ENCODE measurements around the gene DPP6. TPM values are rescaled to one million over a fixed set of nuclear protein-coding genes. Genes with fewer than 3 reads are reported as not detected.

The DPP6 gene
- total RNA-seq, 1 experiment from 2014 or later = not detected

- no peak for DNase-seq (ENCODE audit: low spot score)
Observed at GRCh38 chr7:154232700-154233099, 180.5 kb downstream of the DPP6 start.

DNA sequence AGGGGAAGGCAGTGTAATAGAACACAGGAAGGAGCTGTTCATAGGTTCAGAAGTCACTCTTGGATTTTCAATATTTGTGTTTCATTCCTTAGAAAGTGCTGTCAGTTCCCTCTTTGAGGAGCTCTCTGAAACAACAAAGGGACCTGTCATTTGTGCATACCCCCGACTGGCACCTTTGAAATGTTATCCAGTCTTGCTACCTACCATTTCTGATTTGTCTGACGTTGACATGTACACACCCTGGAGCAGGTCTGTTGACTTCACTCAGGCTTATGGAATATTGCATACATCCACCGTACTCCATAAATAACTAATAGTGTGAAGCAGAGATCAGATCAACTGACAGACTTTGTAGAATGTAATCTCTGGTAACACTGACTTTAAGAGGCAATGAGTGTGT, 189.8 kb downstream of the DPP6 start:
- DNase-seq (ENCODE audit: low spot score) = no peak

GRCh38 chr7:154242709-154243108, 190.5 kb downstream of the DPP6 start:
- no peak for DNase-seq (ENCODE audit: low spot score)

DNA sequence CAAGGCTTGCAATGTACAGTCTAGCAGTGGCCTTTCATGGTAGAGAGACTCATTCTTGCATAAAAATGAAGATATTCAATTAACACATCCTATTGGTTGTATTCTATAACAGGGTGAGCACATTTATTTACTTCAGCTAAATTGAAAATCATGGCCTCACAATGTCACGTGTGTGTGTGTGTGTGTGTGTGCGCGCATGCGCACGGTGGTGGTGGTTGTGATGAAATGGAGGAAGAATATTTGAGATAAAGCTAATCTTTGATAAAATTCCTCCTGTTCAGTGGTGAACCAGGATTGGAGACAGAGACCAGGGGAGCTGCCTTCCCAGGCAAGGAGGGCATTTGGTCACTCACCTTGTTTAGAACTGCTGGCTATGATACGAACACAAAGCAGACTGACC, 199.8 kb downstream of the DPP6 start:
- DNase-seq (ENCODE audit: low spot score) = no peak

DNA sequence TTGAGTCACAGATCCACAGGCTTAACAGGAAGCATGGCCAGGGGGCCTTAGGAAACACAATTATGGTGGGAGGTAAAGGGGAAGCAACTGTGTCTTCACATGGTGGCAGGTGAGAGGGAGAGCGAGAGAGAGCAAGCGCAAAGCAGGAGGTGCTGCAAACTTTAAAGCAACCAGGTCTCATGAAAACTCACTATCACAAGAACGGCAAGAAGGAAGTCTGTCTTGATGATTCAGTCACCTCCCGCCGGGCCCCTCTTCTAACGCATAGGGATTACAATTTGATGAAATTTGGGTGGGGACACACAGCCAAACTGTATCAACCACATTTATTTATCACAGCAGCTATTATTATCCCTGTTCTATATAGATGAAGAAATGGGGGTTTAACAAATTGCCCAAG, 201.6 kb downstream of the DPP6 start:
- no peak for DNase-seq (ENCODE audit: low spot score)

DNA sequence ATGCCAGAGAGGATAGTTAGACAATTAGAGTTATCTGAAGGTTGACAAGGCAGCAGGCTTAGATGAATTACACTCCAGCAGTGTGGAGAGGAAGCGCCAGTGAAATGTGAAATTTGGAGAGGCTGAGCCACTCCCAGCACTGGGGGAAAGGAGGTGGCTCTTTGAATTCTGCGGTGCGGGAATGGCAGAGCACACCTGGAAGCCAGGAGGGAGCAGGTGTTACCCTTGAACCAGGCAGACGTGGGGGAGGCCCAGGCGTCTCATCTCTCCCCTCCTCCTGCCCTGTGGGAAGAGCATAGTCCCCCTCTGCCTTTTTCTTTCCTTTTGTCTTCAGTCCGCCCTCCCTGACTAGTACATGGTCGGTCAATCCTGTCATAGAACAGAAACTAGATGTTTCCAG, 203.1 kb downstream of the DPP6 start:
- DNase-seq (ENCODE audit: low spot score) = no peak

GRCh38 chr7:154256150-154256549, 204.0 kb downstream of the DPP6 start:
- DNase-seq (ENCODE audit: low spot score) = no peak

GRCh38 chr7:154259396-154259795, 207.2 kb downstream of the DPP6 start:
- DNase-seq (ENCODE audit: low spot score) = no peak

DNA sequence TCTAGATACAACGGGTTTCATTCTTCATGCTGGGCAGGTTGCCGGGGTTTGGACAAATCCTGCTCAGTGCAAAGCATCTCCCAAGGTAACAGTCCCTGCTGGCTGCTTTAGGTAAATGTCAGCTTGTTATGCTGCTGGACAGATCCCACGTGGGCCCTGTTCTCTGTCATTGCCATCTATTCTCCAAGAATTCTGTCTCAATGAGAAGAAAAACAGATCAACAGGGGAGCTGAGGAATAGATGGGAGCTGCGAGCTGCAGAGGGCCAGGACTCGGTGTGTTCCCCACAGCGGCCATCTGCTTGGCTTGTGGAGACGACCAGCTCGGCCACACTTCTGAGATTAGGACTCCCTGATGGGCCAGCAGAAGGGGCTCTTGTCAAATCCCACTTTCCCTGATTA, 235.2 kb downstream of the DPP6 start:
- no peak for DNase-seq (ENCODE audit: low spot score)

DNA sequence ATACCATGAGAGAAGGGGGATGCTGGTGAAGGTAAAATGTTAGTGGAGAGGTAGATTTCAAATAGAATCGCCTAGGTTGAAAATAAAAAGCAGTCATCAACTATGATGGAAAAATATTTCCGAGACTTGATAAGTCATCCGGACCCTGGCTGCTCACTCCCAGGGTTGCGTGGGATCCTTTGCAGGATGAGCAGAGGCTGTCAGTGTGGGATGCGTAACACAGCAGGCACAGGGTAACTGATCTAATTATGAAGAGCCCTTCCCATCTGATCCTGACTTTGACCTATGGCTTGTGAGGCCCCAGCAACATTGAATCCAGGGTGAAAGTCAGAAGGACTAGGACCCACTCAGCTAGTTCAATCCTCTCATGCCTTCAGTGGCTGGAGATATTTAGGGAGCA, 236.9 kb downstream of the DPP6 start:
- no peak for DNase-seq (ENCODE audit: low spot score)

GRCh38 chr7:154296443-154296842, 244.2 kb downstream of the DPP6 start:
- DNase-seq (ENCODE audit: low spot score) = no peak

- DNase-seq (ENCODE audit: low spot score) = no peak
Observed at GRCh38 chr7:154299736-154300135, 247.5 kb downstream of the DPP6 start.

DNA sequence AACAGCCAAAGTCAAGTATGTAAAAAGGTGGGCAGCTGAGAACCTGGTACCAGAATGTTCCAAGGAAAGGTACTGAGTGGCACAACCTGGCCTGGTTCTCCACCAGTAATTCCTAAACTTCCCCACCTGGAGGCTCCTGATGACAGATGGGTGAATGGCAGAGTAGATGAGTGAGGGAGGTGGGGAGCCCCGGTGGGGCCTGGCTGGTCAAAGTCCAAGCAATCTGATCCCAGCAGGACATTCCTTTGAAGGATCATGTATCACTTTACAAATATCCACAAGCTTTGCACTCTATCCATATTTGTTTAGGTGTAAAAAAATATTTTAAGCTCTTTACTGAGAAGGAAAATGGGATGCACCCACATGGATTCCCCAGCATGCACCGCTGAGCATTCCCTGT, 250.2 kb downstream of the DPP6 start:
- no peak for DNase-seq (ENCODE audit: low spot score)

DNA sequence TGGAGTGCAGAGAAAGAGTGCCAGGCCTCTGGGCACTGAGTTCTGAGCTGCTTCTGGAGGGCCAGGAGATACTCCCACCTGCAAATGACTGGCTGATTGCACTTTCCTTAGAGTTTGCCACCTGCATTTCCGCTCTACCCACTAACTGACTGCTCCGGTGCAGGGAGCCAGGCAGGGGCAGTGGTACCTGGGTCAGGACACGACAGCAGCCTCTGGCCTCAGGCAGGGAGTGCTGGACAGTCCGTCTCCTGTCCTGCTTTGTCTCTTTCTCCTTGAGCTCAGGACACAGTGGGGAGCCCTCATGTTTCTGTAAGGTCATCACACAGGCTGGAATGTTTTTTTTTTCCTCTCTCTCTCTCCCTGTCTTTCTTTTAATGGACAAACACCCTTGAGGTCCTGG, 252.0 kb downstream of the DPP6 start:
- DNase-seq (ENCODE audit: low spot score) = no peak

GRCh38 chr7:154304740-154305700, 252.8 kb downstream of the DPP6 start:
- DNase-seq (ENCODE audit: low spot score) = no peak

- DNase-seq (ENCODE audit: low spot score) = no peak
Observed at GRCh38 chr7:154306036-154306435, 253.8 kb downstream of the DPP6 start.

DNA sequence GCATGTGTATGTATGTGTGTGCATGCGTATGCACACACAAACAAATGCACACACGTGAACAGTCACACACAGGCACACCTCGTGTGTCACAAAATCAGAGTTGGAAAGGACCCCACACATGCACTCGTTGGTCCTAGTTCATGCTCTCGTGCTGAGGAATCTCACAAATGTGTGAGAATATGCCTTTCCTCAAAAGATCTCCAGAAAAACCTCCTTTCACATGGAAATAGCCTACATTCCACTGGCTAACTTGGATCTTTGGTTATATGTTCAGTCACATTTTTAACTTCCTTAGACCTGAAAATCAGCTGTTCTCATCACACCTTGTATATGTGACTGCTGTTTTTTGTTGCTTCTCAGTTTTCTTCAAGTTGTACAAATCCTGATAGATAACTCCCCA, 256.7 kb downstream of the DPP6 start:
- no peak for DNase-seq (ENCODE audit: low spot score)

GRCh38 chr7:154310114-154310513, 257.9 kb downstream of the DPP6 start:
- no peak for DNase-seq (ENCODE audit: low spot score)

GRCh38 chr7:154324196-154324595, 272.0 kb downstream of the DPP6 start:
- no peak for DNase-seq (ENCODE audit: low spot score)

- DNase-seq (ENCODE audit: low spot score) = no peak
Observed at GRCh38 chr7:154326421-154326820, 274.2 kb downstream of the DPP6 start.

GRCh38 chr7:154330318-154330717, 278.1 kb downstream of the DPP6 start:
- DNase-seq (ENCODE audit: low spot score) = no peak

GRCh38 chr7:154332811-154333580, 280.8 kb downstream of the DPP6 start:
- DNase-seq (ENCODE audit: low spot score) = no peak

DNA sequence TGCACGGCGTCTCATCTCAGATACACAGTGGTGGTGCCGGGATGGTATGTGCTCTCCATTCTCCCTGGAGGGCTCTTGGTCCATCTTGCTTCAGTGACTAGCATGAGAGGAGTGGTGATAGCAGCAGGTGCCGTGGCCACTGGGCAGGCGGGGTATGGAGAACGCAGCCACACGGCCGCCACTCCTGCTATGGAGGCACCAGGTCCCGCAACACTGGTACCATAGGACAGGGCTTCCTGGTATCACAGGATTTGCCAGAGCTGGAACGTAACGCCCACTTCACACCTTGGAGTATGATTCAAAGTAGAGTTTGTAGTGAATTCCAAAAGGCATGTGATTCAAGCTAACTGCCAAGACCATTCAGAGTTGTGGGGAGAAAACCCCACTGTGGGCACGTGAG, 284.1 kb downstream of the DPP6 start:
- no peak for DNase-seq (ENCODE audit: low spot score)
